Aorta (tissue), 5 donors: ENCODE data around the gene TMOD3. TPM values are rescaled to one million over a fixed set of nuclear protein-coding genes. Genes with fewer than 3 reads are reported as not detected.

ENCODE experiments used
- ATAC-seq: fragments of 200-7000 bp; cut with Tn5 transposase; one replicate; pipeline ENCODE4 v1.9.1; 2022; ENCODE audit warnings: moderate library complexity; ENCODE audit not compliant: low FRiP score
- DNase-seq, 2 donors: peaks; one replicate each; pipeline ENCODE4 v3.0.0-alpha.2; 2020
- H3K27ac ChIP-seq, 2 donors: one replicate each; pipeline ENCODE4 v1.5.1; 2013; ENCODE audit warnings: low read length in 2 of 2, mild to moderate bottlenecking in 2 of 2, moderate library complexity in 2 of 2, control low read depth in 1 of 2, inconsistent platforms in 1 of 2, low read depth in 1 of 2
- H3K27me3 ChIP-seq, 2 donors: one replicate each; pipeline ENCODE4 v1.6.1; 2013; ENCODE audit warnings: control low read depth in 1 of 2, low read length in 1 of 2, mild to moderate bottlenecking in 1 of 2, moderate library complexity in 1 of 2; ENCODE audit not compliant: insufficient read depth in 2 of 2, control insufficient read depth in 1 of 2
- H3K36me3 ChIP-seq, 2 donors: one replicate each; pipeline ENCODE4 v1.6.1; 2013; ENCODE audit warnings: control low read depth in 1 of 2, low read length in 1 of 2, mild to moderate bottlenecking in 1 of 2; ENCODE audit not compliant: insufficient read depth in 2 of 2, control insufficient read depth in 1 of 2
- H3K4me1 ChIP-seq, 2 donors: one replicate each; pipeline ENCODE4 v1.6.1; 2013; ENCODE audit warnings: low read length in 2 of 2, control low read depth in 1 of 2, mild to moderate bottlenecking in 1 of 2, moderate library complexity in 1 of 2; ENCODE audit not compliant: insufficient read depth in 2 of 2, control insufficient read depth in 1 of 2
- H3K4me3 ChIP-seq, 2 donors: one replicate each; pipeline ENCODE4 v1.5.1; 2013; ENCODE audit warnings: low read length in 2 of 2, control low read depth in 1 of 2, mild to moderate bottlenecking in 1 of 2
- H3K9me3 ChIP-seq: one replicate; pipeline ENCODE4 v1.6.1; 2013; ENCODE audit warnings: mild to moderate bottlenecking, low read length; ENCODE audit not compliant: control insufficient read depth
- WGBS, 2 donors: extraction: QIAGEN DNeasy Blood & Tissue Kit; methylation state at CpG; one replicate each; pipeline ENCODE4 v1.1.7; 2013; 5-methylcytosine and 5-hydroxymethylcytosine counted together
- intact Hi-C, 2 donors: fragments of 100-400 bp; cut with DNase I; formaldehyde crosslinking; loops; one replicate each; pipeline versions ENCODE4 v1.14.2 to v1.15.0; 2022
- polyA plus RNA-seq, 2 donors: library from polyadenylated mRNA; stranded (reverse); fragments of 200-250 nt; gene quantifications; one replicate each; pipeline ENCODE4 v1.2.3, GENCODE V29; 2013
- total RNA-seq, 2 donors: library from RNA; stranded (reverse); fragmentation: NEBNext Ultra II Directional; extraction: Animal tissue kit (Norgen Biotek cat#: 25700); gene quantifications; one replicate each; pipeline ENCODE4 v1.2.1, GENCODE V29; 2021
- donor health status: healthy with polysubstance abuse.
- donor health status: Bipolar disorder and iron deficiency.
- donor health status: DM: no; HTN: no; CAD: no.
- donor health status: DM: no; HTN: no; CAD: no.
- donor health status: DM: yes; HTN: yes; CAD: no.

TMOD3 gene
- total and polyA plus RNA-seq, 4 donors: 11.0 to 57.3 (median 29.7) TPM

DNA sequence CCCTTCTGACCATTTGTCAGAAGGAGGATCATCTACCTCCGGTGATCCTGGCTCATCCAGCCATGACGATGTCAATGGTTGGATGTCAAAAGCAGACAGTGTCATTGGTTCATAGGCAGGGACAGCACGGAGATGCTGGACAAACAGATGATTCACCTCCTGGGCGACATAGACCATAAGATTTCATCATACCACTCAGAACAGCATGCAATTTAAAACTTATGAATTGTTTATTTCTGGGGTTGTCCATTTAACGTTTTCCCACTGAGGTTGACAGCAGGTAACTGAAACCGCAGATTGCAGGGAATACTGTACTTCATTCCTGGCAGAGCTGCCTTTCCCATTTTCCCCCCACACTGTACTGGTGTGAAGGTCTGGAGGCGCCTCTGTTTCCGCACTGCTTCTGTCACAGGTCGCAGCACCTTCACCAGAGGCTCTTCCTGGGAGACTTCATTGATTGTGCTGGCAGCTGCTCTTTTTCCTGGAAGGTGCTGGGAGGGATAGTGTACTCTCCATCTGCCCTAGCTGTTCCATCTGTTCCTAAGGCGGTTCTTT lies 32.5 kb upstream of the TMOD3 start:
- DNase-seq: no peak
- 93 to 94% methylated on average over 10 of the region's 10 CpGs for WGBS, 2 donors
- no peak for ATAC-seq
- intact Hi-C loops: no loop called here
- Histone ChIP-seq H3K4me3 (no peak overlapping the region), H3K36me3 (peaks cover 0 to 10% of the 10 kb centered on the region in 2 donors), H3K4me1 (no peaks in the 10 kb centered on the region), H3K27ac (no peak overlapping the region), H3K27me3 (no peaks in the 10 kb centered on the region), H3K9me3 (no peaks in the 10 kb centered on the region)

GRCh38 chr15:51798281-51798680 lies 31.2 kb upstream of the TMOD3 start:
- Histone ChIP-seq H3K9me3 (no peaks in the 10 kb centered on the region), H3K27me3 (no peaks in the 10 kb centered on the region), H3K27ac (no peak overlapping the region), H3K4me1 (no peaks in the 10 kb centered on the region), H3K4me3 (no peak overlapping the region), H3K36me3 (peaks cover 0 to 10% of the 10 kb centered on the region in 2 donors)
- no peak for DNase-seq
- 99 to 100% methylated on average over 1 of the region's 1 CpG for WGBS, 2 donors
- no peak for ATAC-seq
- intact Hi-C loops: no loop called here

- Histone ChIP-seq H3K27me3 (no peaks in the 10 kb centered on the region), H3K4me1 (no peaks in the 10 kb centered on the region), H3K4me3 (no peak overlapping the region), H3K36me3 (peaks cover 0 to 10% of the 10 kb centered on the region in 2 donors), H3K9me3 (no peaks in the 10 kb centered on the region), H3K27ac (no peak overlapping the region)
- intact Hi-C loops: no loop called here
- DNase-seq (no peak), ATAC-seq (no peak)
- 74 to 86% methylated on average over 6 of the region's 6 CpGs for WGBS, 2 donors
Measured at GRCh38 chr15:51799282-51800252, 29.9 kb upstream of the TMOD3 start.

GRCh38 chr15:51801391-51801835 lies 28.0 kb upstream of the TMOD3 start:
- no peak for ATAC-seq
- Histone ChIP-seq H3K9me3 (no peaks in the 10 kb centered on the region), H3K36me3 (peaks cover 0 to 14% of the 10 kb centered on the region in 2 donors), H3K4me1 (no peaks in the 10 kb centered on the region), H3K4me3 (no peak overlapping the region), H3K27me3 (no peaks in the 10 kb centered on the region), H3K27ac (no peak overlapping the region)
- intact Hi-C loops: no loop called here
- DNase-seq: no peak
- WGBS, 2 donors: 53 to 64% methylated on average over 3 of the region's 3 CpGs

- 96 to 97% methylated on average over 5 of the region's 5 CpGs for WGBS, 2 donors
- ATAC-seq (no peak), DNase-seq (no peak)
- no peak overlapping the region for H3K4me3 ChIP-seq
- no peaks in the 10 kb centered on the region for H3K9me3 ChIP-seq
- intact Hi-C loops: no loop called here
- H3K27me3 ChIP-seq: no peaks in the 10 kb centered on the region
- H3K4me1 ChIP-seq: no peaks in the 10 kb centered on the region
- H3K36me3 ChIP-seq: peaks cover 0 to 12% of the 10 kb centered on the region in 2 donors
- H3K27ac ChIP-seq: no peak overlapping the region
Measured at GRCh38 chr15:51802593-51802992, 26.9 kb upstream of the TMOD3 start.

GRCh38 chr15:51803965-51804364 lies 25.5 kb upstream of the TMOD3 start:
- Histone ChIP-seq H3K27ac (no peak overlapping the region), H3K36me3 (peaks cover 0 to 4% of the 10 kb centered on the region in 2 donors), H3K4me3 (no peak overlapping the region), H3K27me3 (no peaks in the 10 kb centered on the region), H3K4me1 (no peaks in the 10 kb centered on the region), H3K9me3 (no peaks in the 10 kb centered on the region)
- ATAC-seq (no peak), DNase-seq (no peak)
- WGBS, 2 donors: 86 to 87% methylated on average over 2 of the region's 2 CpGs
- intact Hi-C loops: no loop called here

DNA sequence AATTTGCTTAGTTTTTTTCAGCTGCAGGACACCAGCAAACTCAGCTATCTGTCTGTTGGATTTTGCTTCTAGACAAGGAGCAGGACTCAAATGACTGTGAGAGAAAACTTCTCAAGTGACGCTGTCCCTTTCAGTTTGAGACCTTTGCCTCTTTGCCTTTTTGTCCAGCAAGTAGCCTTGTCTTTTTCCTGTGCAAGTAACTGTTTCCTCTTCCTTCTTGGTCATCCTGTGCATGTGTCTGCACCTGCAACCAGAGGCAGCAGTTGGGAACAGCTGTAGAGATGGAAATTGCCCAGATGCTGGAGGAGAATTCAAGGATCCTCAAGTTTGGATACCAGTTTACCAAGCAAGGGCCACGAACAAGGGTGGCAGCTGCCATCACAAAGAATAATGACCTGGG lies 23.3 kb upstream of the TMOD3 start:
- H3K27ac ChIP-seq: no peak overlapping the region
- H3K36me3 ChIP-seq: peaks cover 0 to 3% of the 10 kb centered on the region in 2 donors
- no peaks in the 10 kb centered on the region for H3K27me3 ChIP-seq
- WGBS, 2 donors: 87% methylated on average over 2 of the region's 2 CpGs
- H3K4me1 ChIP-seq: no peaks in the 10 kb centered on the region
- no peak for ATAC-seq
- no peak for DNase-seq
- H3K4me3 ChIP-seq: no peak overlapping the region
- no peaks in the 10 kb centered on the region for H3K9me3 ChIP-seq
- intact Hi-C loops: no loop called here

GRCh38 chr15:51809457-51809856 lies 20.0 kb upstream of the TMOD3 start:
- DNase-seq: no peak
- Histone ChIP-seq H3K4me3 (no peak overlapping the region), H3K9me3 (no peaks in the 10 kb centered on the region), H3K27ac (no peak overlapping the region), H3K4me1 (no peaks in the 10 kb centered on the region), H3K27me3 (no peaks in the 10 kb centered on the region), H3K36me3 (peaks cover 0 to 3% of the 10 kb centered on the region in 2 donors)
- no peak for ATAC-seq
- WGBS, 2 donors: 70 to 78% methylated on average over 1 of the region's 1 CpG
- intact Hi-C loops: no loop called here

- Histone ChIP-seq H3K27me3 (no peaks in the 10 kb centered on the region), H3K27ac (no peak overlapping the region), H3K4me1 (no peaks in the 10 kb centered on the region), H3K9me3 (no peaks in the 10 kb centered on the region), H3K4me3 (no peak overlapping the region), H3K36me3 (no peaks in the 10 kb centered on the region)
- intact Hi-C loops: no loop called here
- DNase-seq (no peak), ATAC-seq (no peak)
- 85 to 93% methylated on average over 2 of the region's 2 CpGs for WGBS, 2 donors
Measured at GRCh38 chr15:51812598-51812997, 16.9 kb upstream of the TMOD3 start.
